ENCODE measurements around the gene UFSP1.
A peak's percentile ranks its signal among the peaks of the same experiment; 100 is the strongest.
"Not testable (repeated sequence)": the region's sequence is repeated elsewhere in the genome, so short reads cannot be mapped to it uniquely, and the experiment has no call there.

UFSP1 gene

GRCh38 chr7:100860702-100861615, 28.6 kb downstream of the UFSP1 start:
- DNase-seq (ENCODE audit: low read depth in 3 of 3): no peak

DNA sequence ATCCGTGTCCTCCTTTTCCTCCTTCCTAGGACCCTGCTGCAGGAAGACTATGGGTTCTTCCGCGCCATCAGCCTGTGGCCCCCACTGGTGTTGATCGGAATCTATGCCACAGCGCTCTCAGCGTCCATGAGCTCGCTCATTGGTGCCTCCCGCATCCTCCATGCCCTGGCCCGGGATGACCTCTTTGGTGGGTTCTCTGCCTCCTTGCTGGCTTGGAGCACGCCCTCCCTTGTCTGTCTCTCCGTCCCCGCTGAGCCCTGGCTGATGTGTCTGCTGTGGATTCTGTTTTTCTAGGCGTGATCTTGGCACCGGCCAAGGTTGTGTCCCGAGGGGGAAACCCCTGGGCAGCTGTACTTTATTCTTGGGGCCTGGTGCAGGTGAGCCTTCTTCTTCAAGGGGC, 29.7 kb downstream of the UFSP1 start:
- DNase-seq (ENCODE audit: low read depth in 3 of 3): no peak

GRCh38 chr7:100856871-100857282, 32.6 kb downstream of the UFSP1 start:
- no peak for DNase-seq (ENCODE audit: low read depth in 3 of 3)

DNA sequence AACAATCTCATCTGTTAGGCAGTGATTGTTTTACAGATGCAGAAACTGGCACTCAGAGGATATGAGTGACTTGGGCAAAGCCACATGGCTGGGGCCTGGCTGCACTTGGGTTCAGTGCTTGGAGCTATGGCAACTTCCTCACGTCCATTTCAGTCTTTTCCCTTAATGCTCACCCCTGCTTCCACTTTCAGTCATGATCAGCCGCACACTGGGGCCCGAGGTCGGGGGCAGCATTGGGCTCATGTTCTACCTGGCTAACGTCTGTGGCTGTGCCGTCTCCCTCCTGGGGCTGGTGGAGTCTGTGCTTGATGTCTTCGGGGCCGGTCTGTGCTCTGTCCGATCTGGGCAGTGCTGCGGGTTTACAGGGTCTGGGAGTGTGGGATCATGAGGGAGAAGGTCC, 34.0 kb downstream of the UFSP1 start:
- no peak for DNase-seq (ENCODE audit: low read depth in 3 of 3)

- DNase-seq (ENCODE audit: low read depth in 3 of 3): not testable (repeated sequence)
Measured at GRCh38 chr7:100854899-100855298, 34.6 kb downstream of the UFSP1 start.

DNA sequence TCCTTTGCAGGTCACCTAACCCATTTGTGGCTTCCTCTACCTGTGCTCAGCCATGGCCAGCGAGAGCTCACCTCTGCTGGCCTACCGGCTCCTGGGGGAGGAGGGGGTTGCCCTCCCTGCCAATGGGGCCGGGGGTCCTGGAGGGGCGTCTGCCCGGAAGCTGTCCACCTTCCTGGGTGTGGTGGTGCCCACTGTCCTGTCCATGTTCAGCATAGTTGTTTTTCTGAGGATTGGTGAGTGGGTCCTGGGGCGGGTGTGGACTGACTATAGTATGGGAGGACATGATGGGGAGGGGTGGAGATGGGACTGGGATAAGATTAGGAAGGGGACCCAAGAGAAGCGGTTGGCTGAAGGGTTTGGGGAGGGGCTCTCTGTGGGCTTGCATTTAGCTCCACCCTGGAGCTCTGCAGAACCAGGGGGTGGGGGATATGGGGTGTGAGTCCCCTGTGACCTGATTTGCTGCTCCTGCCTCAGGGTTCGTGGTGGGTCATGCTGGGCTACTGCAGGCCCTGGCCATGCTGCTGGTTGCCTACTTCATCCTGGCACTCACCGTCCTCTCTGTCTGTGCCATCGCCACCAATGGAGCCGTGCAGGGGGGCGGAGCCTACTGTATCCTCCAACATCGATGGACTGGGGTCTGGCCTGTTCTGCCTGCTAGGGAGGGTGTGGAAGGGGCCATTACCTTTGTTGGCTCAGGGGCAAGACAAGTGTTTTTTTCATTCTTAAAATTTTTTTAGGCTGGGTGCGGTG, 35.2 kb downstream of the UFSP1 start:
- DNase-seq (ENCODE audit: low read depth in 3 of 3): no peak

DNA sequence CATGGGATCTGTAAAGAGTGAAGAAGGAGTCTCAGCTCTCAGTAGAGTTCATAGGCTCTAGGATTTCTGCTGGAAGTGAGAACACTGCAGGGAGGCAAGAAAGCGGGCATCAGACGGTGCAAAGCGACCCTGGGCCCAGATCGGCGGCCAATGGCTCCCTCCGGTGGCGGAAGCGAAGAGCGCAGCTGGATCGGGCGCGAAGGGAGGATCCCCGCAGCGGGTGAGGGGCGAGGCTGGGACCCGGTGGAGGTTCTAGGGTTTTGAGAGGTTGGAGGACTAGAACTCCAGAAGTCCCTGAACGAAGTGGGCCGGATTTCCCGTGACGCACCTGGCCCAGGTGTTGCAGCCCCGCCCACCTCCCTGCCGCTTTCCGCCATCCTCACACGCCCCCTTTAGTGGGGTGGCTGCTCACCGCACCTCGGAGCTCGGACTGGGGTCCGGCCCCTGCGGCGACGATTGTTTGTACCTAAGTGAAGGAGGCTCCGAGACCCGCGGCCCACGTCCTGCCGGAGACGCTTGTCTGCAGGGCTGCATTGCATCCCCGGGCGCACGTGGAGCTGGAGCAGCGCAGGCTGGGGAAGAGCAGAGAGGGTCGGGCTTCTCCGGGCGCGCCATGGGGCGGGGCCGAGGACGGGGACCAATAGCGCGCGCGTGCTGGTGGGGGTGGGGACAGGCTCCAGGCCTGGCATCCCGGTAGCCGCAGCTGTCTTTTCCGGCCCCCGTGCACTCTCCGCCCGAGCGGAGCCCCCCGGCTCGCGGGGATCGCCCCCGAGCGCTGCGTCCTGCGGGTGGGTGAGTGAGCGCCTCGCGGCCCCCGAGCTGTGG, 37.3 kb downstream of the UFSP1 start, which contains the start of gene SLC12A9:
SLC12A9 (plus strand) TSS at position 666 of the 825 bp plus-strand sequence. CDS start 1,485 bp downstream, outside the sequence.
- peak; percentile 69 to 89 (median 75) for DNase-seq (ENCODE audit: low read depth in 3 of 3)

GRCh38 chr7:100847360-100847759, 42.2 kb downstream of the UFSP1 start:
- DNase-seq (ENCODE audit: low read depth in 3 of 3): no peak

- DNase-seq (ENCODE audit: low read depth in 3 of 3): no peak
Measured at GRCh38 chr7:100840470-100841100, 48.9 kb downstream of the UFSP1 start.

GRCh38 chr7:100839361-100839760, 50.2 kb downstream of the UFSP1 start:
- DNase-seq (ENCODE audit: low read depth in 3 of 3): no peak
